ENCODE measurements around the gene ADAMTS9. TPM values are rescaled to one million over a fixed set of nuclear protein-coding genes. Genes with fewer than 3 reads are reported as not detected.
A peak's percentile ranks its signal among the peaks of the same experiment; 100 is the strongest.

ADAMTS9 gene
- total and polyA plus RNA-seq, 4 experiments from 2014 or later: not detected

- no peak overlapping the region for H3K27ac ChIP-seq (ENCODE audit: low read depth, low read length)
- no peak overlapping the region for H3K4me3 ChIP-seq (ENCODE audit: low read length in 2 of 2)
- Mint-ChIP-seq H3K4me1 (no peaks in the 10 kb centered on the region), H3K27me3 (no peaks in the 10 kb centered on the region), H3K36me3 (no peaks in the 10 kb centered on the region), H3K27ac (no peak overlapping the region), H3K4me3 (no peak overlapping the region), H3K9me3 (peaks cover 0 to 12% (median 5%) of the 10 kb centered on the region in 8 donors)
- ChIA-PET POLR2A (ENCODE audit: partially characterized antibody) (no interaction called here), CTCF (ENCODE audit: partially characterized antibody) (no interaction called here)
- no peaks in the 10 kb centered on the region for H3K4me1 ChIP-seq (ENCODE audit: insufficient read depth, low read length)
- no peak for DNase-seq
- intact Hi-C loops (cut with micrococcal nuclease): no loop called here
- H3K27me3 ChIP-seq (ENCODE audit: insufficient read depth, low read length): no peaks in the 10 kb centered on the region
- H3K36me3 ChIP-seq (ENCODE audit: insufficient read depth, low read length): no peaks in the 10 kb centered on the region
- no peaks in the 10 kb centered on the region for H3K9me3 ChIP-seq (ENCODE audit: control insufficient read depth in 1 of 2, low read length in 2 of 2)
Measured at GRCh38 chr3:64664397-64664796, 23.4 kb downstream of the ADAMTS9 start.

GRCh38 chr3:64659617-64659978 lies 28.2 kb downstream of the ADAMTS9 start:
- H3K4me3 ChIP-seq (ENCODE audit: low read length in 2 of 2): no peak overlapping the region
- Mint-ChIP-seq H3K27me3 (no peaks in the 10 kb centered on the region), H3K36me3 (no peaks in the 10 kb centered on the region), H3K4me3 (no peak overlapping the region), H3K9me3 (peaks cover 2 to 12% (median 4%) of the 10 kb centered on the region in 8 donors), H3K27ac (no peak overlapping the region), H3K4me1 (no peaks in the 10 kb centered on the region)
- H3K4me1 ChIP-seq (ENCODE audit: insufficient read depth, low read length): no peaks in the 10 kb centered on the region
- no peak overlapping the region for H3K27ac ChIP-seq (ENCODE audit: low read depth, low read length)
- H3K36me3 ChIP-seq (ENCODE audit: insufficient read depth, low read length): no peaks in the 10 kb centered on the region
- ChIA-PET POLR2A (ENCODE audit: partially characterized antibody) (no interaction called here), CTCF (ENCODE audit: partially characterized antibody) (no interaction called here)
- no peaks in the 10 kb centered on the region for H3K27me3 ChIP-seq (ENCODE audit: insufficient read depth, low read length)
- DNase-seq: no peak
- intact Hi-C loops (cut with micrococcal nuclease): no loop called here
- H3K9me3 ChIP-seq (ENCODE audit: control insufficient read depth in 1 of 2, low read length in 2 of 2): no peaks in the 10 kb centered on the region

GRCh38 chr3:64658001-64658400 lies 29.8 kb downstream of the ADAMTS9 start:
- no peaks in the 10 kb centered on the region for H3K9me3 ChIP-seq (ENCODE audit: control insufficient read depth in 1 of 2, low read length in 2 of 2)
- no peak overlapping the region for H3K4me3 ChIP-seq (ENCODE audit: low read length in 2 of 2)
- Mint-ChIP-seq H3K27ac (no peak overlapping the region), H3K4me1 (no peaks in the 10 kb centered on the region), H3K27me3 (no peaks in the 10 kb centered on the region), H3K4me3 (no peak overlapping the region), H3K9me3 (peaks cover 2 to 12% (median 4%) of the 10 kb centered on the region in 8 donors), H3K36me3 (no peaks in the 10 kb centered on the region)
- no peaks in the 10 kb centered on the region for H3K27me3 ChIP-seq (ENCODE audit: insufficient read depth, low read length)
- CTCF ChIA-PET (ENCODE audit: partially characterized antibody): no interaction called here
- H3K36me3 ChIP-seq (ENCODE audit: insufficient read depth, low read length): no peaks in the 10 kb centered on the region
- no peak for DNase-seq
- intact Hi-C loops (cut with micrococcal nuclease): no loop called here
- no peak overlapping the region for H3K27ac ChIP-seq (ENCODE audit: low read depth, low read length)
- H3K4me1 ChIP-seq (ENCODE audit: insufficient read depth, low read length): no peaks in the 10 kb centered on the region
- POLR2A ChIA-PET (ENCODE audit: partially characterized antibody): no interaction called here

GRCh38 chr3:64656544-64656943 lies 31.3 kb downstream of the ADAMTS9 start:
- Histone ChIP-seq H3K27ac (ENCODE audit: low read depth, low read length) (no peak overlapping the region), H3K4me1 (ENCODE audit: insufficient read depth, low read length) (no peaks in the 10 kb centered on the region), H3K36me3 (ENCODE audit: insufficient read depth, low read length) (no peaks in the 10 kb centered on the region), H3K4me3 (ENCODE audit: low read length in 2 of 2) (no peak overlapping the region), H3K27me3 (ENCODE audit: insufficient read depth, low read length) (no peaks in the 10 kb centered on the region), H3K9me3 (ENCODE audit: control insufficient read depth in 1 of 2, low read length in 2 of 2) (no peaks in the 10 kb centered on the region)
- POLR2A ChIA-PET (ENCODE audit: partially characterized antibody): no interaction called here
- Mint-ChIP-seq H3K4me3 (no peak overlapping the region), H3K27ac (no peak overlapping the region), H3K36me3 (no peaks in the 10 kb centered on the region), H3K9me3 (peaks cover 0 to 4% (median 1%) of the 10 kb centered on the region in 8 donors), H3K4me1 (no peaks in the 10 kb centered on the region), H3K27me3 (no peaks in the 10 kb centered on the region)
- intact Hi-C loops (cut with micrococcal nuclease): no loop called here
- no peak for DNase-seq
- CTCF ChIA-PET (ENCODE audit: partially characterized antibody): no interaction called here

GRCh38 chr3:64655160-64655559 lies 32.6 kb downstream of the ADAMTS9 start:
- Mint-ChIP-seq H3K27ac (peak overlapping the region in 1 of 7 donors; percentile 37), H3K36me3 (no peaks in the 10 kb centered on the region), H3K27me3 (no peaks in the 10 kb centered on the region), H3K4me3 (no peak overlapping the region), H3K4me1 (no peaks in the 10 kb centered on the region), H3K9me3 (peaks cover 0 to 2% (median 0%) of the 10 kb centered on the region in 8 donors)
- H3K9me3 ChIP-seq (ENCODE audit: control insufficient read depth in 1 of 2, low read length in 2 of 2): no peaks in the 10 kb centered on the region
- ChIA-PET POLR2A (ENCODE audit: partially characterized antibody) (no interaction called here), CTCF (ENCODE audit: partially characterized antibody) (no interaction called here)
- intact Hi-C loops (cut with micrococcal nuclease): no loop called here
- no peak overlapping the region for H3K27ac ChIP-seq (ENCODE audit: low read depth, low read length)
- H3K4me3 ChIP-seq (ENCODE audit: low read length in 2 of 2): no peak overlapping the region
- no peaks in the 10 kb centered on the region for H3K27me3 ChIP-seq (ENCODE audit: insufficient read depth, low read length)
- no peak for DNase-seq
- H3K36me3 ChIP-seq (ENCODE audit: insufficient read depth, low read length): no peaks in the 10 kb centered on the region
- H3K4me1 ChIP-seq (ENCODE audit: insufficient read depth, low read length): no peaks in the 10 kb centered on the region

GRCh38 chr3:64654013-64654412 lies 33.8 kb downstream of the ADAMTS9 start:
- no peaks in the 10 kb centered on the region for H3K36me3 Mint-ChIP-seq
- intact Hi-C loops (cut with micrococcal nuclease): no loop called here
- no peaks in the 10 kb centered on the region for H3K4me1 Mint-ChIP-seq
- no peaks in the 10 kb centered on the region for H3K27me3 Mint-ChIP-seq
- no peak for DNase-seq
- no peak overlapping the region for H3K27ac ChIP-seq (ENCODE audit: low read depth, low read length)
- H3K9me3 Mint-ChIP-seq: peaks cover 0 to 2% (median 0%) of the 10 kb centered on the region in 8 donors
- no peaks in the 10 kb centered on the region for H3K27me3 ChIP-seq (ENCODE audit: insufficient read depth, low read length)
- no peaks in the 10 kb centered on the region for H3K9me3 ChIP-seq (ENCODE audit: control insufficient read depth in 1 of 2, low read length in 2 of 2)
- ChIA-PET POLR2A (ENCODE audit: partially characterized antibody) (no interaction called here), CTCF (ENCODE audit: partially characterized antibody) (no interaction called here)
- H3K4me3 Mint-ChIP-seq: no peak overlapping the region
- no peaks in the 10 kb centered on the region for H3K36me3 ChIP-seq (ENCODE audit: insufficient read depth, low read length)
- no peaks in the 10 kb centered on the region for H3K4me1 ChIP-seq (ENCODE audit: insufficient read depth, low read length)
- no peak overlapping the region for H3K4me3 ChIP-seq (ENCODE audit: low read length in 2 of 2)
- H3K27ac Mint-ChIP-seq: no peak overlapping the region

- Mint-ChIP-seq H3K27me3 (no peaks in the 10 kb centered on the region), H3K36me3 (no peaks in the 10 kb centered on the region), H3K4me3 (no peak overlapping the region), H3K27ac (no peak overlapping the region), H3K4me1 (no peaks in the 10 kb centered on the region), H3K9me3 (no peaks in the 10 kb centered on the region)
- Histone ChIP-seq H3K36me3 (ENCODE audit: insufficient read depth, low read length) (no peaks in the 10 kb centered on the region), H3K4me1 (ENCODE audit: insufficient read depth, low read length) (no peaks in the 10 kb centered on the region), H3K27me3 (ENCODE audit: insufficient read depth, low read length) (no peaks in the 10 kb centered on the region), H3K4me3 (ENCODE audit: low read length in 2 of 2) (no peak overlapping the region), H3K9me3 (ENCODE audit: control insufficient read depth in 1 of 2, low read length in 2 of 2) (no peaks in the 10 kb centered on the region), H3K27ac (ENCODE audit: low read depth, low read length) (no peak overlapping the region)
- no peak for DNase-seq
- CTCF ChIA-PET (ENCODE audit: partially characterized antibody): no interaction called here
- intact Hi-C loops (cut with micrococcal nuclease): no loop called here
- POLR2A ChIA-PET (ENCODE audit: partially characterized antibody): no interaction called here
Measured at GRCh38 chr3:64653101-64653500, 34.7 kb downstream of the ADAMTS9 start.

- ChIA-PET CTCF (ENCODE audit: partially characterized antibody) (no interaction called here), POLR2A (ENCODE audit: partially characterized antibody) (no interaction called here)
- H3K9me3 Mint-ChIP-seq: no peaks in the 10 kb centered on the region
- no peak overlapping the region for H3K4me3 ChIP-seq (ENCODE audit: low read length in 2 of 2)
- H3K9me3 ChIP-seq (ENCODE audit: control insufficient read depth in 1 of 2, low read length in 2 of 2): no peaks in the 10 kb centered on the region
- intact Hi-C loops (cut with micrococcal nuclease): no loop called here
- no peak overlapping the region for H3K27ac Mint-ChIP-seq
- DNase-seq: no peak
- no peaks in the 10 kb centered on the region for H3K27me3 Mint-ChIP-seq
- no peaks in the 10 kb centered on the region for H3K4me1 Mint-ChIP-seq
- no peaks in the 10 kb centered on the region for H3K4me1 ChIP-seq (ENCODE audit: insufficient read depth, low read length)
- no peaks in the 10 kb centered on the region for H3K27me3 ChIP-seq (ENCODE audit: insufficient read depth, low read length)
- no peaks in the 10 kb centered on the region for H3K36me3 ChIP-seq (ENCODE audit: insufficient read depth, low read length)
- H3K4me3 Mint-ChIP-seq: no peak overlapping the region
- H3K27ac ChIP-seq (ENCODE audit: low read depth, low read length): no peak overlapping the region
- no peaks in the 10 kb centered on the region for H3K36me3 Mint-ChIP-seq
Measured at GRCh38 chr3:64651741-64652241, 36.0 kb downstream of the ADAMTS9 start.

Data from CD4-positive, alpha-beta memory T cell (primary cell).